ENCODE data around the gene WDFY3. TPM values are rescaled to one million over a fixed set of nuclear protein-coding genes. Genes with fewer than 3 reads are reported as not detected.

WDFY3 gene
- polyA plus RNA-seq, 1 of the 3 experiments (the other 2 are of a cell fraction): 13.8 TPM

- TF ChIP-seq ZBTB33 (IDR thresholded peaks at IDR 0.05; ENCODE audit: borderline replicate concordance, low read depth) (no peak), FOXJ3 (CRISPR knock-in tag; IDR thresholded peaks at IDR 0.05) (no peak), GATA2 (CRISPR knock-in tag; IDR thresholded peaks at IDR 0.05) (no peak), ELF1 (IDR thresholded peaks at IDR 0.05) (no peak), USF1 (IDR thresholded peaks at IDR 0.05; ENCODE audit: borderline replicate concordance, low read depth) (no peak), FOSL2 (IDR thresholded peaks at IDR 0.05; ENCODE audit: borderline replicate concordance, low read depth) (no peak), FOXM1 (IDR thresholded peaks at IDR 0.05; ENCODE audit: low read depth) (no peak), TCF12 (IDR thresholded peaks at IDR 0.05) (no peak), RAD21 (IDR thresholded peaks at IDR 0.05; ENCODE audit: low read length) (no peak)
Measured at GRCh38 chr4:84928089-84928488, 38.4 kb downstream of the WDFY3 start (continued).

- peaks cover 22 to 35% of the 10 kb centered on the region in 2 experiments for H3K36me3 ChIP-seq (replicated peaks in 1 of 2; ENCODE audit: control insufficient read depth in 1 of 2, insufficient read depth in 2 of 2, low read length in 1 of 2)
- no peak overlapping the region for H2AFZ ChIP-seq (ENCODE audit: low read depth)
- ChIA-PET CTCF (interaction anchor here (0.6 kb wide), 1 partner anchor 177 kb away, joined by 3 read pairs; no protein-coding TSS in a partner anchor), POLR2A (no interaction called here)
- no peaks in the 10 kb centered on the region for H3K9me2 ChIP-seq
- DNase-seq: no peak
- no peaks in the 10 kb centered on the region; a peak in 1 of 4 replicates for H3K4me1 ChIP-seq (ENCODE audit: control insufficient read depth in 1 of 2, insufficient read depth in 2 of 2, low read depth in 1 of 2, low read length in 1 of 2)
- no peaks in the 10 kb centered on the region for H3F3A ChIP-seq (replicated peaks; ENCODE audit: insufficient read depth)
- no peak overlapping the region for H3K27ac ChIP-seq (ENCODE audit: low read depth in 2 of 2, low read length in 1 of 2)
- no peak overlapping the region for H3K9ac ChIP-seq
- H3K27me3 ChIP-seq (ENCODE audit: insufficient read depth): no peaks in the 10 kb centered on the region
- H3K4me2 ChIP-seq: no peak overlapping the region
- WGBS (ENCODE audit: low lambda C conversion rate): 100% methylated on average over 2 of the region's 2 CpGs
- H3K79me2 ChIP-seq (ENCODE audit: insufficient read depth): peaks cover 53% of the 10 kb centered on the region
- H3K4me3 ChIP-seq (ENCODE audit: low read depth in 2 of 2, low read length in 1 of 2): no peak overlapping the region
- H4K20me1 ChIP-seq (ENCODE audit: insufficient read depth): no peaks in the 10 kb centered on the region
- no peaks in the 10 kb centered on the region for H3K9me3 ChIP-seq
- TF ChIP-seq MXI1 (IDR thresholded peaks at IDR 0.05; ENCODE audit: low read depth, low read length): no peak
- no peak for TF ChIP-seq YY1 (IDR thresholded peaks at IDR 0.05; ENCODE audit: low read depth)
- no peak for TF ChIP-seq RCOR1 (IDR thresholded peaks at IDR 0.05; ENCODE audit: low read length)
- TF ChIP-seq TEAD4 (IDR thresholded peaks at IDR 0.05; ENCODE audit: borderline replicate concordance, insufficient read depth): no peak
- no peak for TF ChIP-seq REST (IDR thresholded peaks at IDR 0.05; ENCODE audit: low read depth, low read length)
- TF ChIP-seq RXRA (IDR thresholded peaks at IDR 0.05; ENCODE audit: borderline replicate concordance, low read depth): no peak
- TF ChIP-seq EP300 (IDR thresholded peaks at IDR 0.05; ENCODE audit: borderline replicate concordance in 1 of 2, low read depth in 1 of 2, low read length in 1 of 2): no peak
- no peak for TF ChIP-seq CHD2 (IDR thresholded peaks at IDR 0.05; ENCODE audit: low read length, partially characterized antibody)
- no peak for TF ChIP-seq SMC3 (IDR thresholded peaks at IDR 0.05; ENCODE audit: low read depth, low read length)
- no peak for TF ChIP-seq RAD21 (IDR thresholded peaks at IDR 0.05; ENCODE audit: low read length)
- no peak for TF ChIP-seq TAF1 (IDR thresholded peaks at IDR 0.05; ENCODE audit: borderline replicate concordance, low read depth, low read length)
- TF ChIP-seq PBX3 (IDR thresholded peaks at IDR 0.05): no peak
- no peak for TF ChIP-seq CTCF (IDR thresholded peaks at IDR 0.05)
- TF ChIP-seq USF2 (IDR thresholded peaks at IDR 0.05; ENCODE audit: borderline replicate concordance, low read depth, low read length): no peak
- no peak for TF ChIP-seq NFIC (IDR thresholded peaks at IDR 0.05; ENCODE audit: borderline replicate concordance)
Measured at GRCh38 chr4:84927428-84927827, 39.1 kb downstream of the WDFY3 start.

Measured in SK-N-SH (cell line).